ENCODE results near the gene PARVG.

PARVG gene

DNA sequence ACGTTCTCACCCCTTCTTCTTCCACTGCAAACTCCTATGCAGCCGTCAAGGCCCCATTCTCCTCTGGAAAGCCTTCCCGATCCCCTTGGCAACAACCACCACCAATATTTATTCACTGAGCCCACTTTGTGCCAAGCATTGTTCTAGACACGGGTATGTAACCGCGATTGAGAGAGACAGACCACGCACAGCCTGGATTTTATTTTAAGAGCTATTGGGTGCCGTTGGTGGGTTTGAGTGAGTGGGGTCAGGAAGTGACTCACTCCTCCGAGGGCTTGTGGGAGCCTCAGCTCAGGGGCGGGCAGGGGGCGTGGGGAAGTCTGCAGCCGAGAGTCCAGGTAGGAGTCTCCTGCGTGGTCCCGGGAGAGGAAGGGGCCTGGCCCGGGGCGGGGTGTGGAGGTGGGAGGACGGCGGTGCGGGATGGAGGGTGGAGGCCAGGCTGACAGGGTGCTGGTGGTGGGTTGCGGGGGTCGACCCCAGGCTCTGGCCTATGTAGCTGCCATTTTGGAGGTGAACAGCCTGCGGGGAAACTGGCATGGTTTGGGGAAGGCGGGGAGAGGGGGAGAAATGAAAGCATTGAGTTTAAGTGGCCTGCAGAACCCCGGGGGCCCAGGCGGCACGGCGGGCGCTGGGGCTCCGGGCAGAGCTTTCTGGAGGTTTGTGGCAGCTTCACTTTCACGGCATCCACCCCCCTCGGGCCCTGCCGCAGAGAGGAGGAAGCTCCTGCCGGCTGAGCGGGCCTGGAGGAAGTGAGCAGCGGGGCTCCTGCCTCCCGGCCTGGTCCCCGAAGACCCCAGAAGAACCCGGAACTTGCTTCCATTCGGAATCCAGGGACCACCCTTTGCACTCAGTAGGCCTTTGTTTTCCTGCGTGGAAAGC is 547 bp downstream of the PARVG start:
- no peak for DNase-seq

DNA sequence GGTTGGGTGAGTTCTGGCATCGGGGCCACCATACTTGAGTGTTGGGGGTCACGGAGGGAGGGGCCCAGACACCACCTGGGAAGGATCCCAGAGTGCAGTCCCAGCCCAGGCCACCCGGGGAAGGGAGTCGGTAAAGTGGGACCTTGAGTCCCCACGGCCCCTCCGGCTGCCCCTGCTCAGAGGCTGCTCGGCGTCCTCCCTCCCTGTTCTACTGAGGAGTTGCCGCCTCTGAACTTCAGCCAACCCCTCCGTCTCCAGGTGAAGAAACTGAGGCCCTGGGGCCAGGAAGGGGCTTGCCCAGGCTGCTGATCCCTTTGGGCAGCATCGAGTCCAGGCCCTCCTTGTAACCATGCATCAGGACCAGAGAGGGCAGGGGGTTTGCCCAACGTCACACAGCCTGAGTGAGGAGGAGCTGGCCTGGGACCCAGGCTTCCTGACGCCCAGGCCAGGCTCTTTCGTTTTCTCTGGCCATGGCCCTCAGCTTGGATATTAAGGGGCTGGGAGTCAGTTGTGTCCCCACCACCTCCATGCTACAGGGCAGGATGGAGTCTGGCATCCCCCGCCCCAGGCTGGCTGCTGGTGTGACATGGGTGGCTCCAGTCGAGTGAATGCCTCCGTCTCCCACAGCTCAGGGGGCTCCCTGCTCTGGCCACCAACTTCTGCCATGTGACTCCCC is 1.3 kb downstream of the PARVG start:
- DNase-seq, result no peak

DNA sequence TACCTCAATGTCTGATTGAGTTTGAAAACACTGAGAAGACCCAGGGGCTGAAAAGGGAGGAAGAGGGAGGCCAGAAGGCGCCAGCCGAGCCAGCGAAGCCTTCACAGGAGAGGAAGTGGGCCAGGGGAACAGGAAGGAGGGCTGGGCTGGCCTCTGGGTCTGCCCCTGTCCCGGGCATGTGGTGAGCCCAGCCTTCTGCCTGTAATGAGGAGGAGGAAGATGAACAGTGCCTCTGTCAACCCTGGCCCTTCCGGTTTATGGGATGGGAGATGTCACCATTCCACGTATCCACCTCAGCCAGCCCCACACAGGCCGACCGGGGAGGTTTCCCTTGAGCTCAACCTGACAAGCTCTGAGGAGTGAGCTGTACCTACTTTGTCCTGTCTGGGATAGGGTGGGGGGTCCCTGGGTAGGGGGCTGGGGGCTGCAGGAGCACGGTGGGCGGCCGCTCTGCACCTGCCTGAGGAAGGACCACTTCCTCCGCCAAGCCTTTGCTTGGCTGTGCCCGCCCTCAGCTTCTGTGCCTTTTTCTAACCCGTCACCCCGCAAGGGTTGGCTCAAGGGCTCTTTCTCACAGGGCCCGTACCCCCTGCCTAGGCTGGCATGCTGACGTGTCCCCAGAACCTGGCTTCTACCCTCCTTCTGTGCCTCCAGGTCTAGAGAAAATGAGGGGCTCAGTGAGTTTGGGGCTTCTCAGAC is 2.0 kb downstream of the PARVG start:
- no peak for DNase-seq

DNA sequence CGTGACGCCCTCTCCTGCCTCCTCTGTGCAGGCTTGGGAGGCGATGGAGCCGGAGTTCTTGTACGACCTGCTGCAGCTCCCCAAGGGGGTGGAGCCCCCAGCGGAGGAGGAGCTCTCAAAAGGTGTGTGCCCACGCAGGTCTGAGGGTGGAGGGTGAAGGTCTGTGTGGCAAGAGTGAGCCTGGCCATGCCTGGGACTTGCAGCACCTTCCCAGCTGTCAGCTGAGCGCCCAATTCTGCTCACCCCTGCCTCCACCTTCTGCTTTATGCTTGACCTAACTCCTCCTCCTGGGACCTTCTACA is 2.5 kb downstream of the PARVG start:
- DNase-seq, result no peak

- peak; percentile 9 for DNase-seq
Observed at GRCh38 chr22:44184006-44184405, 3.3 kb downstream of the PARVG start.

- no peak for DNase-seq
Observed at GRCh38 chr22:44185237-44186120, 4.8 kb downstream of the PARVG start.

DNA sequence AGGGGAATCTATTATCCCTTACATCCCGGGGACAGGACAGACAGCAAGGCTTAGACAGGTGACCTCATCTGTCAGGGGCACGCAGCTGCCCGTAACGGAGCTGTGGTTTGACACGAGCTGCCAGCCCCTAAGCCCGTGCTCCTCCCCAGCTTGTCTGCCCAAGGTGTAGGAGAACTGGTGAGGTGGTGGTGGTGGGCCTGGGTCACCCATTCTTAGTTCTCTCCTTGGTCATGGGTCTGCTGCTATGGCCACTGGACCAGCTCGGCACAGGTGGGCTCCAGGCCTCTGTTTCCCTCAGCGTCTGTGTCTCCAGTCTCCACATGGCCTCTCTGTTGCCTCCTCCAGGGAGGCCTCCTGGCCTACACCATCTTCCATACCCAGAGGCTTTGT is 5.4 kb downstream of the PARVG start:
- no peak for DNase-seq

- no peak for DNase-seq
Observed at GRCh38 chr22:44186737-44187136, 6.0 kb downstream of the PARVG start.

- no peak for DNase-seq
Observed at GRCh38 chr22:44187652-44188230, 7.0 kb downstream of the PARVG start.

GRCh38 chr22:44188316-44188715 is 7.6 kb downstream of the PARVG start:
- no peak for DNase-seq

DNA sequence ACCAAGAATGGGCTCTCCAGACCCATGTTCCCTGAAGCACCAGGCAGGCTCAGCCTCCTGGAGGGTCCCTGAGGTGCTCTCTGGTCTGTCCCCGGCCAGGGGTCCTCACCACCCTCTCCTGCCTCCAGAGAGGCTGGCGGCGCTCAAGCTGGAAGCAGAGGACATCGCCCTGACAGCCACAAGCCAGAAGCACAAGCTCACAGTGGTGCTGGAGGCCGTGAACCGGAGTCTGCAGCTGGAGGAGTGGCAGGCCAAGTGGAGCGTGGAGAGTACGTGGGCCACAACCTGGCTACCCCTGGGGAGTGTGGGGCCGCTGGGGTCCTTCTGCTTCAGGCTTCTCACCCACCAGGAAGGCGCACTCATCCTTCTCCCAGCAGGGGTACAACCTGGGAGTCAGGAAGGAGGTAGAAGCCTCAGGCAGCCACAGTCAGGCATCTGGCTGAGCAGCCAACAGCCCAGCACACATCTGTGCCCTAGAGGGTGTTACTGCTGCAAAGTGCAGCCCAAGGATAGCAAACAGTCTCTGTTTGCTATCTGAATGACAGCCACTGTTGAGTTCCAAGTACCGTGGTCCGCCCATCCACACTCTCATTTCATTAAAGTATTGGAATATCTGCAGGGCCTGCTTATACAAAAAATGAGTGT is 8.4 kb downstream of the PARVG start:
- DNase-seq, result no peak

DNA sequence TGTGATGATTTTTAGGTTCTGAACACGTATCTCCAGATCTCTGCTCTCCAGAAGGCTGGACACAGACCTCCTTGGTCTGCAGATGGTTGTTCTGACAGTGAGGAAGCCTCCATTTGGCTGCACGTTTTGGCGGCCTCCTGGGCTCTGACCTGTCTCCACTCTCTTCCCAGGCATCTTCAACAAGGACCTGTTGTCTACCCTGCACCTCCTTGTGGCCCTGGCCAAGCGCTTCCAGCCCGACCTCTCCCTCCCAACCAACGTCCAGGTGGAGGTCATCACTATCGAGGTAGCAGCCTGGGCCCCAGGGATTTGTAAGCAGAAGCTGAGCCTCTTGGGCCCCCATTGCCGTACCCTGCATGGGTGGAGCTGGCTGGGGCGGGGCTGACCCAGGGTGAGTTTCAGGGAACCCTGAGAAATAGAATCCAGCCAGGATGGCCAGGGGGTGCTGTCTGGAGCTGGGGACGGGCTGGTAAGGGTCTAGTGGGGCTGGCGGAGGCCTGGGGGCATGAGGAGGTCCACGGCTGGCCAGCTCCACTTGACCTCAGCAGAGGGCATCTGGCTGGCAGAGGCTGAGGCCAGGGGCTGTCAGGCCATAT is 9.8 kb downstream of the PARVG start:
- DNase-seq, result no peak

- DNase-seq, result peak; percentile 39
Observed at GRCh38 chr22:44191036-44191454, 10.3 kb downstream of the PARVG start.

GRCh38 chr22:44192098-44192815 is 11.5 kb downstream of the PARVG start:
- DNase-seq, result no peak

DNA sequence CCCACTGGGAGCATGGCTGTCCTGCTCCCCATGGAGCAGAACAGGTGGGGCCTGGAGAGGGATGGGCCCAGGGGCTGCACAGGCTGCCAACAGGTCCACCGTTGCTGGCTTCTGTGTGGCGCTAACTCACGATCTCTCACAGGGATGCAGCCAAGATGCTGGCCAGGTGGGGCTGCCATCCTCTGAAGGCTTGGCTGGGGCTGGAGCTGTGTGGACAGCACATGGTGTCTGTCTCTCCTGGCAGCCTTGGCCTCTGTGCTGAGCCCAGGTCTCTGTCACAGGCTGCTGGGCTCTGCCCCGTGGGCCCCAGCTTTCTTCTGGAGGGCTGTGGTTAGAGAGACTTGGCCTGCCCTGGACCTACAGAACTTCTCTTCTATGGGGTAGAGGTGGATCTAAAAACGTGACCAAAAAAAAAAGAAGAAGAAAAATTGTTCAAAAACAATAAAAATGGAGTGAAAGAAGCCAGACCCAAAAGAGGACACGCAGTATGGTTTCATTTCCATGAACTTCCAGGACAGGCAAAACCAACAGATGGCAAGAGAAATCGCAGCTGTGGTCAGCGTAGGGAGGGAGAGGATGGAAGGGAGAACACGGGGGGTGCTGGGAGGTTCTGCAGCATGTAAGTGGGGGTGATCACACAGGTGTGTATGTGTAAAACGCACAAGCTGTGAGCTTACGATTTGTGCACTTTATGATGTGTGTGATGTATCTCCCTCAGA is 12.2 kb downstream of the PARVG start:
- DNase-seq, result no peak

DNA sequence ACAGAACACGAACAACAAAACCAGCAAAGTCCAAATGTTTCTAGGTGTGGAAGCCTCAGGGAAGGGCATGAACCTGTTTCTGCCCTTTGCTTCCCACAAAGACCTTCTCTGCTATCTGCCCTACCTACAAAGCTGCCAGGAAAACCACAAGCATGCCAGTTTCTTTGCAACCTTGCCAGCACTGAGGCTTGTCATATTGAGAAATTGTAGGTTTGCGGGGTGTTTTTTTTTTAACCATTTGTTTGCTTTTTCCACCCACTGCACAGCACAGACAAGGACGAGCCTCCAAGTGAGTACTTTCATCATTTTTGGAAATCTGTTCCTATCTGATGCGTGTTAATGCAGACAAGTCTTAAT is 12.8 kb downstream of the PARVG start:
- no peak for DNase-seq

DNA sequence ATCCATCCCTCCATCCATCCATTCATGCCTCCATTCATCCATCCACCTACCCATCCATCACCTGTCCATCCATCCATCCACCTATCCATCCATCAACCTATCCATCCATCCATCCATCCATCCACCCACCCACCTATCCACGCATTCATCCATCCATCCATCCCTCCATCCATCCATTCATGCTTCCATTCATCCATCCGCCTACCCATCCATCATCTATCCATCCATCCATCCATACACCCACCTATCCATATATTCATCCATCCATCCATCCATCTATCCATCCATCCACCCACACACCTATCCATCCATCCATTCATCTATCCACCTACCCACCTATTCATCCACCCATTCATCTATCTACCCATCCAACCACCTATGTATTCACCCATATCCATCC is 13.8 kb downstream of the PARVG start:
- DNase-seq, result no peak

- DNase-seq, result no peak
Observed at GRCh38 chr22:44195189-44195871, 14.6 kb downstream of the PARVG start.

DNA sequence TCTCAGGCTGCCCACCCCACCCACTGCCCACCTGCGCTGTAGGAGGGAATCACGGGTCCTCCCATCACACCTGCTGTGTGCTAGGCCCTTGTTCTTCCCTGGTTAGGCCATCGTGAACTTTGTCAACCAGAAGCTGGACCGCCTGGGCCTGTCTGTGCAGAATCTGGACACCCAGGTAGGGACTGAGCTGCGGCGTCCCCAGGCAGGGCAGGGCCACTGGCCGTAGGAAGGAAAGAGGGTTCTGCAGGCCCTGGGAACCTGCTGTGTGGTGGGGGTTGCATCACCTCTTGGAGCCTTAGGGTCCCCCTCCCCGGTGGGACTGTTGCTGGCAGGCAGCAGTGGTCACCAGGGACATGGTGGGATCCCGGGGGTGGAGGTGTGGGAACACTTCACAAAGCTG is 15.5 kb downstream of the PARVG start:
- no peak for DNase-seq
